K562 (cell line): ENCODE results near the gene CENPP.

Source experiments
- EGR1 ChIP-seq: fragments of 450-650 bp; conservative IDR thresholded peaks from 2 replicates; pipeline ENCODE4 v1.6.1; 2017; ENCODE audit warnings: mild to moderate bottlenecking
- EP300 ChIP-seq: IDR thresholded peaks from 2 replicates; pipeline ENCODE4 v1.6.1; 2012; ENCODE audit warnings: low read length, improper control_type of control experiment
- EZH2 ChIP-seq: IDR thresholded peaks from 2 replicates; pipeline ENCODE4 v1.6.1; 2012; ENCODE audit warnings: low read depth, mild to moderate bottlenecking, inconsistent platforms, low read length, borderline replicate concordance
- FOS ChIP-seq: IDR thresholded peaks from 3 replicates; pipeline ENCODE4 v1.6.1; 2011; ENCODE audit not compliant: insufficient read length; ENCODE audit errors: extremely low read depth
- GTF2F1 ChIP-seq: IDR thresholded peaks from 2 replicates; pipeline ENCODE4 v1.6.1; 2011; ENCODE audit warnings: low read depth, low read length, improper control_type of control experiment
- JUN ChIP-seq, 2 experiments: sonication (generic) in 1 of 2; formaldehyde crosslinking in 1 of 2; IDR thresholded peaks; 2 replicates each; pipeline versions ENCODE4 v1.6.1 to v1.8.0; 2012 to 2022; ENCODE audit warnings: borderline replicate concordance in 2 of 2, mild to moderate bottlenecking in 2 of 2, improper control_type of control experiment in 1 of 2, low read depth in 1 of 2, low read length in 1 of 2, missing genetic modification reagents in 1 of 2
- NCOA2 ChIP-seq, 2 experiments: fragments of 450-650 bp; IDR thresholded peaks; 2 replicates each; pipeline ENCODE4 v1.6.1; 2018; ENCODE audit warnings: mild to moderate bottlenecking in 2 of 2, moderate library complexity in 1 of 2; ENCODE audit not compliant: partially characterized antibody in 2 of 2
- POLR2A ChIP-seq: fragments of 450-650 bp; conservative IDR thresholded peaks from 2 replicates; pipeline ENCODE4 v1.6.1; 2016
- RAD51 ChIP-seq: fragments of 450-650 bp; IDR thresholded peaks from 2 replicates; pipeline ENCODE4 v1.7.1; 2016; ENCODE audit warnings: low read depth, mild to moderate bottlenecking, borderline replicate concordance
- U2AF1 ChIP-seq: fragments of 200-400 bp; formaldehyde crosslinking; optimal IDR thresholded peaks from 2 replicates; pipeline ENCODE3; 2017; ENCODE audit warnings: mild to moderate bottlenecking, low read depth, low read length, moderate library complexity
- ZFX ChIP-seq: sonication (generic); formaldehyde crosslinking; IDR thresholded peaks from 2 replicates; pipeline ENCODE4 v1.8.0; 2022; ENCODE audit warnings: mild to moderate bottlenecking, missing genetic modification reagents, moderate library complexity
- ZNF408 ChIP-seq: fragments of 250-450 bp; sonication (Bioruptor Pico); IDR thresholded peaks from 2 replicates; pipeline ENCODE4 v1.4.0; 2020; ENCODE audit warnings: low read depth, mild to moderate bottlenecking, moderate library complexity
- ZNF512 ChIP-seq: IDR thresholded peaks from 2 replicates; pipeline ENCODE4 v1.6.1; 2016; ENCODE audit warnings: missing genetic modification characterization, missing compliant biosample characterization
- ZNF707 ChIP-seq: fragments of 250-450 bp; sonication (Bioruptor Pico); conservative IDR thresholded peaks from 2 replicates; pipeline ENCODE4 v1.8.0; 2022; ENCODE audit warnings: inconsistent platforms, mild to moderate bottlenecking, moderate library complexity

- TF ChIP-seq POLR2A (no peak), EGR1 (no peak), NCOA2 (IDR thresholded peaks at IDR 0.05; ENCODE audit: partially characterized antibody in 2 of 2) (no peak), ZNF707 (CRISPR knock-in tag) (no peak), U2AF1 (no peak), GTF2F1 (no peak), ZFX (no peak), RAD51 (no peak), EZH2 (no peak), EP300 (no peak), ZNF512 (tag) (no peak), FOS (no peak), ZNF408 (CRISPR knock-in tag) (no peak), JUN (IDR thresholded peaks at IDR 0.05; ENCODE audit: borderline replicate concordance, low read depth, low read length) (no peak), JUN (CRISPR knock-in tag; IDR thresholded peaks at IDR 0.05; ENCODE audit: borderline replicate concordance) (no peak)
Observed at GRCh38 chr9:92658176-92658575, 332.4 kb downstream of the CENPP start.
